Thoracic aorta (tissue), 2 donors: ENCODE results near the gene USP34. TPM values are rescaled to one million over a fixed set of nuclear protein-coding genes. Genes with fewer than 3 reads are reported as not detected.

ENCODE experiments used
- ATAC-seq: fragments of 150-250 bp; one replicate; pipeline ENCODE4 v1.8.0; 2017; ENCODE audit warnings: low read depth; ENCODE audit not compliant: insufficient number of reproducible peaks, low FRiP score
- DNase-seq: peaks from one replicate; pipeline ENCODE4 v3.0.0-alpha.2; 2020; ENCODE audit warnings: low spot score
- H3K27ac ChIP-seq, 2 donors: fragments of 200-600 bp; sonication (generic); 1 replicate in 1 of 2; 2 replicates in 1 of 2; pipeline ENCODE4 v1.5.1; 2016; ENCODE audit warnings: mild to moderate bottlenecking in 2 of 2, moderate library complexity in 2 of 2
- H3K27me3 ChIP-seq: fragments of 200-600 bp; sonication (generic); replicated peaks from 2 replicates; pipeline ENCODE4 v1.6.0; 2016; ENCODE audit warnings: mild to moderate bottlenecking; ENCODE audit not compliant: insufficient read depth
- H3K36me3 ChIP-seq: fragments of 200-600 bp; sonication (generic); one replicate; pipeline ENCODE4 v1.5.1; 2016
- H3K4me1 ChIP-seq, 2 donors: fragments of 200-600 bp; sonication (generic); 1 replicate in 1 of 2; 2 replicates in 1 of 2; pipeline versions ENCODE4 v1.5.1 to v1.6.0; 2016; ENCODE audit warnings: low read depth in 2 of 2, mild to moderate bottlenecking in 1 of 2; ENCODE audit not compliant: control insufficient read depth in 1 of 2
- H3K4me3 ChIP-seq: fragments of 200-600 bp; sonication (generic); 2 replicates; pipeline ENCODE4 v1.5.1; 2016; ENCODE audit warnings: mild to moderate bottlenecking
- H3K9me3 ChIP-seq: fragments of 200-600 bp; sonication (generic); 2 replicates; pipeline ENCODE4 v1.5.1; 2016
- total RNA-seq, 2 donors: library from RNA; depleted of rRNA; stranded (reverse); fragments of >200 nt; gene quantifications; one replicate each; pipeline versions ENCODE4 v1.1.0 to v1.2.3, GENCODE V29; 2016
- TF ChIP-seq, protein P1 (sequence below): fragments of 200-600 bp; sonication (generic); IDR thresholded peaks from one replicate; pipeline ENCODE4 v1.5.1; 2019; ENCODE audit warnings: antibody characterized with exemption

The USP34 gene
- total RNA-seq, 2 donors from 2014 or later, result 88.0 to 191 TPM

- Histone ChIP-seq H3K4me3 (no peak overlapping the region), H3K27me3 (no peaks in the 10 kb centered on the region), H3K9me3 (no peaks in the 10 kb centered on the region), H3K27ac (no peak overlapping the region), H3K36me3 (peaks cover 12% of the 10 kb centered on the region), H3K4me1 (peaks cover 0 to 8% of the 10 kb centered on the region in 2 donors)
- ATAC-seq, result no peak
- DNase-seq, result no peak
- TF ChIP-seq, protein P1, sequence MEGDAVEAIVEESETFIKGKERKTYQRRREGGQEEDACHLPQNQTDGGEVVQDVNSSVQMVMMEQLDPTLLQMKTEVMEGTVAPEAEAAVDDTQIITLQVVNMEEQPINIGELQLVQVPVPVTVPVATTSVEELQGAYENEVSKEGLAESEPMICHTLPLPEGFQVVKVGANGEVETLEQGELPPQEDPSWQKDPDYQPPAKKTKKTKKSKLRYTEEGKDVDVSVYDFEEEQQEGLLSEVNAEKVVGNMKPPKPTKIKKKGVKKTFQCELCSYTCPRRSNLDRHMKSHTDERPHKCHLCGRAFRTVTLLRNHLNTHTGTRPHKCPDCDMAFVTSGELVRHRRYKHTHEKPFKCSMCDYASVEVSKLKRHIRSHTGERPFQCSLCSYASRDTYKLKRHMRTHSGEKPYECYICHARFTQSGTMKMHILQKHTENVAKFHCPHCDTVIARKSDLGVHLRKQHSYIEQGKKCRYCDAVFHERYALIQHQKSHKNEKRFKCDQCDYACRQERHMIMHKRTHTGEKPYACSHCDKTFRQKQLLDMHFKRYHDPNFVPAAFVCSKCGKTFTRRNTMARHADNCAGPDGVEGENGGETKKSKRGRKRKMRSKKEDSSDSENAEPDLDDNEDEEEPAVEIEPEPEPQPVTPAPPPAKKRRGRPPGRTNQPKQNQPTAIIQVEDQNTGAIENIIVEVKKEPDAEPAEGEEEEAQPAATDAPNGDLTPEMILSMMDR, result no peak
Observed at GRCh38 chr2:61504949-61505348, 34.1 kb upstream of the USP34 start.

GRCh38 chr2:61499060-61499459 lies 28.2 kb upstream of the USP34 start:
- no peak for ATAC-seq
- Histone ChIP-seq H3K9me3 (no peaks in the 10 kb centered on the region), H3K4me3 (no peak overlapping the region), H3K27ac (no peak overlapping the region), H3K36me3 (peaks cover 35% of the 10 kb centered on the region), H3K27me3 (no peaks in the 10 kb centered on the region), H3K4me1 (no peaks in the 10 kb centered on the region)
- TF ChIP-seq, protein P1, result no peak
- DNase-seq, result no peak

DNA sequence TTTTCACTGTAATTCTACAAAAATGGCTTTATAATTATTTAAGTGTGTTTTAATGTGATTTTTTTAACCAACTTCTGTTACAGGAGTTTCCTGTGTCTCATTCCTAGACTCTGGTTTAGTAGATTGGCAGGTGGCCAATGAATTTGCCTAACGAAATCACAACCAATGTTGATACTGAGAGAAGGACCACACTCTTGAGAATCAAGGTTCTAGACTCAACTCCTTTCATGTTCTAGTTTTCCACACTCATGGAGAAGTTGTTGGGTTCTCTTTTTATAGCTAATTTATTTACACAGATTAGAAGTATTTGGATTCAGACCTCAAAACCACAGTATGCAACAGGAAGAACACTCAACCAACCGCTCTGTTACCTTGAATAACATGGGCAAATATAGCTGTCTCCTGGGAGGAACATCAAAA lies 22.6 kb upstream of the USP34 start:
- Histone ChIP-seq H3K9me3 (no peaks in the 10 kb centered on the region), H3K27me3 (no peaks in the 10 kb centered on the region), H3K36me3 (peaks cover 43% of the 10 kb centered on the region), H3K27ac (no peak overlapping the region), H3K4me3 (no peak overlapping the region), H3K4me1 (no peaks in the 10 kb centered on the region)
- TF ChIP-seq, protein P1, result no peak
- ATAC-seq (no peak), DNase-seq (no peak)

GRCh38 chr2:61492476-61492875 lies 21.6 kb upstream of the USP34 start:
- no peaks in the 10 kb centered on the region for H3K4me1 ChIP-seq
- TF ChIP-seq, protein P1, result no peak
- H3K27me3 ChIP-seq, result no peaks in the 10 kb centered on the region
- no peak for DNase-seq
- H3K36me3 ChIP-seq, result peaks cover 39% of the 10 kb centered on the region
- H3K27ac ChIP-seq, result no peak overlapping the region
- no peak overlapping the region for H3K4me3 ChIP-seq
- H3K9me3 ChIP-seq, result no peaks in the 10 kb centered on the region
- no peak for ATAC-seq

GRCh38 chr2:61485281-61485680 lies 14.4 kb upstream of the USP34 start:
- H3K27ac ChIP-seq, result no peak overlapping the region
- TF ChIP-seq, protein P1, result no peak
- H3K9me3 ChIP-seq, result no peaks in the 10 kb centered on the region
- no peaks in the 10 kb centered on the region for H3K4me1 ChIP-seq
- H3K27me3 ChIP-seq, result no peaks in the 10 kb centered on the region
- no peak overlapping the region for H3K4me3 ChIP-seq
- peaks cover 33% of the 10 kb centered on the region for H3K36me3 ChIP-seq
- ATAC-seq (no peak), DNase-seq (no peak)
